H9 (cell line): ENCODE measurements around the gene ING2. TPM values are rescaled to one million over a fixed set of nuclear protein-coding genes. Genes with fewer than 3 reads are reported as not detected.
A peak's percentile ranks its signal among the peaks of the same experiment; 100 is the strongest.

ENCODE experiments used
- DNase-seq: peaks from one replicate; pipeline ENCODE4 v3.0.0-alpha.2; 2017
- H2AFZ ChIP-seq: one replicate; pipeline ENCODE4 v1.6.1; 2013; ENCODE audit warnings: mild to moderate bottlenecking, low read length, control low read depth, moderate library complexity
- H2AK5ac ChIP-seq: 2 replicates; pipeline ENCODE4 v1.6.1; 2013; ENCODE audit warnings: low read length, control low read depth, mixed read lengths; ENCODE audit not compliant: insufficient read length
- H2BK120ac ChIP-seq: one replicate; pipeline ENCODE4 v1.6.1; 2013; ENCODE audit warnings: low read depth, mild to moderate bottlenecking, low read length, control low read depth, inconsistent platforms; ENCODE audit not compliant: poor library complexity, severe bottlenecking
- H2BK12ac ChIP-seq: 2 replicates; pipeline ENCODE4 v1.6.1; 2013; ENCODE audit warnings: low read length, control low read depth, mixed read lengths, low read depth; ENCODE audit not compliant: insufficient read length
- H2BK15ac ChIP-seq: 2 replicates; pipeline ENCODE4 v1.6.1; 2013; ENCODE audit warnings: low read depth, low read length, control low read depth
- H2BK20ac ChIP-seq: one replicate; pipeline ENCODE4 v1.6.1; 2013; ENCODE audit warnings: low read depth, mild to moderate bottlenecking, low read length, control low read depth, inconsistent platforms; ENCODE audit not compliant: poor library complexity, severe bottlenecking
- H2BK5ac ChIP-seq: 2 replicates; pipeline ENCODE4 v1.6.1; 2013; ENCODE audit warnings: low read length, control low read depth, mixed read lengths; ENCODE audit not compliant: insufficient read length
- H3K14ac ChIP-seq: 2 replicates; pipeline ENCODE4 v1.6.1; 2013; ENCODE audit warnings: low read length, control low read depth; ENCODE audit not compliant: insufficient read depth
- H3K18ac ChIP-seq: 2 replicates; pipeline ENCODE4 v1.6.1; 2013; ENCODE audit warnings: low read depth, mild to moderate bottlenecking, mixed read lengths, low read length, control low read depth; ENCODE audit not compliant: insufficient read length
- H3K23ac ChIP-seq: 2 replicates; pipeline ENCODE4 v1.6.1; 2013; ENCODE audit warnings: low read length, control low read depth, mixed read lengths, low read depth; ENCODE audit not compliant: insufficient read length
- H3K23me2 ChIP-seq: 2 replicates; pipeline ENCODE4 v1.6.1; 2013; ENCODE audit warnings: low read depth, mild to moderate bottlenecking, mixed read lengths, low read length, control low read depth; ENCODE audit not compliant: insufficient read length, poor library complexity, severe bottlenecking
- H3K27ac ChIP-seq: 2 replicates; pipeline ENCODE4 v1.5.1; 2013; ENCODE audit warnings: low read length, control low read depth, mixed read lengths, low read depth; ENCODE audit not compliant: insufficient read length
- H3K27me3 ChIP-seq: 2 replicates; pipeline ENCODE4 v1.6.1; 2013; ENCODE audit warnings: low read length, control low read depth, inconsistent platforms; ENCODE audit not compliant: insufficient read depth
- H3K4ac ChIP-seq: 2 replicates; pipeline ENCODE4 v1.6.1; 2013; ENCODE audit warnings: low read depth, mild to moderate bottlenecking, control low read depth, inconsistent platforms, low read length, moderate library complexity
- H3K4me1 ChIP-seq: 2 replicates; pipeline ENCODE4 v1.6.1; 2013; ENCODE audit warnings: low read length, control low read depth, inconsistent platforms; ENCODE audit not compliant: insufficient read depth
- H3K4me2 ChIP-seq: 2 replicates; pipeline ENCODE4 v1.6.1; 2013; ENCODE audit warnings: low read length, control low read depth, mixed read lengths; ENCODE audit not compliant: insufficient read length, insufficient read depth
- H3K56ac ChIP-seq: 2 replicates; pipeline ENCODE4 v1.6.1; 2013; ENCODE audit warnings: low read depth, mild to moderate bottlenecking, mixed read lengths, low read length, control low read depth; ENCODE audit not compliant: insufficient read length
- H3K79me1 ChIP-seq: 2 replicates; pipeline ENCODE4 v1.6.1; 2013; ENCODE audit warnings: low read depth, mild to moderate bottlenecking, moderate library complexity, low read length, control low read depth, inconsistent platforms; ENCODE audit not compliant: insufficient read depth, poor library complexity, severe bottlenecking
- H3K79me2 ChIP-seq: 2 replicates; pipeline ENCODE4 v1.6.1; 2013; ENCODE audit warnings: low read length, control low read depth, inconsistent platforms; ENCODE audit not compliant: insufficient read depth
- H3K9ac ChIP-seq: 2 replicates; pipeline ENCODE4 v1.6.1; 2013; ENCODE audit warnings: low read length, control low read depth, mixed read lengths; ENCODE audit not compliant: insufficient read length; ENCODE audit errors: extremely low read depth
- H3K9me3 ChIP-seq: one replicate; pipeline ENCODE4 v1.6.1; 2013; ENCODE audit warnings: low read depth, low read length, inconsistent platforms; ENCODE audit not compliant: control insufficient read depth
- H3T11ph ChIP-seq: one replicate; pipeline ENCODE4 v1.6.1; 2013; ENCODE audit warnings: mild to moderate bottlenecking, low read length, control low read depth, inconsistent platforms
- H4K20me1 ChIP-seq: one replicate; pipeline ENCODE4 v1.6.1; 2013; ENCODE audit not compliant: control insufficient read depth, insufficient read length, insufficient read depth
- H4K5ac ChIP-seq: 2 replicates; pipeline ENCODE4 v1.6.1; 2013; ENCODE audit warnings: low read depth, mild to moderate bottlenecking, mixed read lengths, low read length, control low read depth; ENCODE audit not compliant: insufficient read length
- H4K8ac ChIP-seq: replicated peaks from 2 replicates; pipeline ENCODE4 v1.6.1; 2013; ENCODE audit warnings: low read length, control low read depth, mixed read lengths, low read depth; ENCODE audit not compliant: insufficient read length
- H4K91ac ChIP-seq: 2 replicates; pipeline ENCODE4 v1.6.1; 2013; ENCODE audit warnings: low read depth, mild to moderate bottlenecking, moderate library complexity, mixed read lengths, low read length, control low read depth; ENCODE audit not compliant: insufficient read length
- H3K27ac Mint-ChIP-seq, 3 experiments: 2 replicates in 2 of 3; 3 replicates in 1 of 3; pipeline ENCODE4 v1.8.0; 2020 to 2021; ENCODE audit warnings: mixed read lengths in 3 of 3, mild to moderate bottlenecking in 1 of 3, moderate library complexity in 1 of 3
- H3K27me3 Mint-ChIP-seq: 2 replicates; pipeline ENCODE4 v1.8.0; 2021; ENCODE audit warnings: low read depth, mild to moderate bottlenecking, moderate library complexity, mixed read lengths
- H3K36me3 Mint-ChIP-seq, 3 experiments: 2 replicates in 2 of 3; 3 replicates in 1 of 3; pipeline ENCODE4 v1.8.0; 2020 to 2021; ENCODE audit warnings: low read depth in 3 of 3, mixed read lengths in 3 of 3; ENCODE audit not compliant: insufficient read depth in 1 of 3
- H3K4me1 Mint-ChIP-seq, 2 experiments: 2 replicates each; pipeline ENCODE4 v1.8.0; 2020; ENCODE audit warnings: mixed read lengths in 2 of 2
- H3K4me3 Mint-ChIP-seq, 2 experiments: 2 replicates in 1 of 2; 3 replicates in 1 of 2; pipeline ENCODE4 v1.8.0; 2020 to 2021; ENCODE audit warnings: mild to moderate bottlenecking in 2 of 2, mixed read lengths in 2 of 2, moderate library complexity in 1 of 2
- H3K9me3 Mint-ChIP-seq, 2 experiments: 2 replicates in 1 of 2; 3 replicates in 1 of 2; pipeline ENCODE4 v1.8.0; 2020; ENCODE audit warnings: mild to moderate bottlenecking in 2 of 2, mixed read lengths in 2 of 2, moderate library complexity in 1 of 2
- CTCF ChIP-seq: fragments of 200-600 bp; sonication (generic); conservative IDR thresholded peaks from 3 replicates; pipeline ENCODE4 v1.8.0; 2021; ENCODE audit warnings: antibody characterized with exemption, mild to moderate bottlenecking
- WGBS: extraction: QIAGEN DNeasy Blood & Tissue Kit; methylation state at CpG from one replicate; pipeline ENCODE4 v1.1.7; 2013; ENCODE audit warnings: missing lambda C conversion rate, low lambda C conversion rate, mixed read lengths; ENCODE audit not compliant: insufficient read length; ENCODE audit errors: extremely low coverage; 5-methylcytosine and 5-hydroxymethylcytosine counted together
- total RNA-seq: library from RNA; stranded (reverse); gene quantifications from 2 replicates; pipeline ENCODE4 v1.2.1, GENCODE V29; 2021

The ING2 gene
- total RNA-seq, 1 experiment from 2014 or later = 18.6 TPM

- H3K4ac ChIP-seq = no peak overlapping the region
- Mint-ChIP-seq H3K4me3 (no peak overlapping the region), H3K27ac (peak overlapping the region in 1 of 3 experiments; percentile 10; a peak in 1 of 7 replicates), H3K4me1 (peaks cover 10 to 13% of the 10 kb centered on the region in 2 experiments), H3K9me3 (peaks cover 7 to 17% of the 10 kb centered on the region in 2 experiments), H3K36me3 (peaks cover 0 to 9% (median 3%) of the 10 kb centered on the region in 3 experiments; a peak in 4 of 7 replicates), H3K27me3 (0 out of 2 replicates have a peak, but pooled peaks cover 2% of the 10 kb centered on the region)
- no peak for DNase-seq
- no peak overlapping the region for H3K14ac ChIP-seq
- H3K23ac ChIP-seq = no peak overlapping the region
- no peak overlapping the region for H2AFZ ChIP-seq
- H3K4me1 ChIP-seq = no peaks in the 10 kb centered on the region; the same call in 1 of the 2 replicates
- no peaks in the 10 kb centered on the region for H3K79me1 ChIP-seq
- no peaks in the 10 kb centered on the region for H3K79me2 ChIP-seq
- no peak overlapping the region for H3K56ac ChIP-seq
- H2AK5ac ChIP-seq = no peak overlapping the region
- whole genome bisulfite sequencing = no CpG with 5 or more reads among the region's 8 CpGs
- H2BK5ac ChIP-seq = no peak overlapping the region
- no peak overlapping the region for H2BK120ac ChIP-seq
- no peak for TF ChIP-seq CTCF
- no peak overlapping the region for H3K4me2 ChIP-seq
- H4K5ac ChIP-seq = no peak overlapping the region
- H3T11ph ChIP-seq = no peak overlapping the region
- H3K9me3 ChIP-seq = no peaks in the 10 kb centered on the region
- no peak overlapping the region for H3K27ac ChIP-seq
- no peak overlapping the region for H2BK12ac ChIP-seq
- H3K18ac ChIP-seq = no peak overlapping the region
- H4K91ac ChIP-seq = no peak overlapping the region
- no peak overlapping the region for H2BK15ac ChIP-seq
- H2BK20ac ChIP-seq = no peak overlapping the region
- peaks cover 3% of the 10 kb centered on the region for H3K23me2 ChIP-seq
- no peak overlapping the region for H4K8ac ChIP-seq
- H3K9ac ChIP-seq = no peak overlapping the region
- H3K27me3 ChIP-seq = no peaks in the 10 kb centered on the region
- H4K20me1 ChIP-seq = no peaks in the 10 kb centered on the region
Measured at GRCh38 chr4:183554878-183555585, 50.2 kb downstream of the ING2 start.
